AG09319 (cell line): Measurements from ENCODE around the gene GAS7.

Experiments
- DNase-seq: peaks from one replicate; pipeline ENCODE4 v3.0.0-alpha.2; 2010; ENCODE audit warnings: low read depth; ENCODE audit errors: extremely low read depth
- TF ChIP-seq, protein P1 (sequence below): IDR thresholded peaks from 2 replicates; pipeline ENCODE4 v1.5.1; 2011; ENCODE audit warnings: low read depth, mild to moderate bottlenecking, inconsistent platforms, low read length, moderate library complexity

GAS7 gene

DNA sequence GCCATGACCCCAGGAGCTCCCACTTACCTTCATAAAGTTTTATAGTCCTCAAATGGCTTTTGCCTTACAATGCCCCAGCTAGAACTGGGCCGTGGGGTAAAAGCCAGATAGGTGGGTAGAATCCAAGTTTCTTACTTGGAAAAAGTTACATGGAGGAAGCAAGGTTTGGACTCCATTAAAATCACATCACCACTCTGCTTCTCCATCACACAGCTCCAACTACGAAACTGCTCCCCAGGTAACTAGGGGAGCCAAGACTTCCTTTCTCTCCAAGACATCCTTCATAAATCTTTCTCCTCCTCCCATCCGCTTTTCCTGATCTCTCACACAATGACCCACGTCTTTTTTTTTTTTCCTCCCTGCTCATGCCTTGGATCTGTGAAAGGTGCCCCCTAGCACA lies 162.5 kb downstream of the GAS7 start:
- TF ChIP-seq, protein P1, sequence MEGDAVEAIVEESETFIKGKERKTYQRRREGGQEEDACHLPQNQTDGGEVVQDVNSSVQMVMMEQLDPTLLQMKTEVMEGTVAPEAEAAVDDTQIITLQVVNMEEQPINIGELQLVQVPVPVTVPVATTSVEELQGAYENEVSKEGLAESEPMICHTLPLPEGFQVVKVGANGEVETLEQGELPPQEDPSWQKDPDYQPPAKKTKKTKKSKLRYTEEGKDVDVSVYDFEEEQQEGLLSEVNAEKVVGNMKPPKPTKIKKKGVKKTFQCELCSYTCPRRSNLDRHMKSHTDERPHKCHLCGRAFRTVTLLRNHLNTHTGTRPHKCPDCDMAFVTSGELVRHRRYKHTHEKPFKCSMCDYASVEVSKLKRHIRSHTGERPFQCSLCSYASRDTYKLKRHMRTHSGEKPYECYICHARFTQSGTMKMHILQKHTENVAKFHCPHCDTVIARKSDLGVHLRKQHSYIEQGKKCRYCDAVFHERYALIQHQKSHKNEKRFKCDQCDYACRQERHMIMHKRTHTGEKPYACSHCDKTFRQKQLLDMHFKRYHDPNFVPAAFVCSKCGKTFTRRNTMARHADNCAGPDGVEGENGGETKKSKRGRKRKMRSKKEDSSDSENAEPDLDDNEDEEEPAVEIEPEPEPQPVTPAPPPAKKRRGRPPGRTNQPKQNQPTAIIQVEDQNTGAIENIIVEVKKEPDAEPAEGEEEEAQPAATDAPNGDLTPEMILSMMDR, result no peak
- DNase-seq, result no peak

DNA sequence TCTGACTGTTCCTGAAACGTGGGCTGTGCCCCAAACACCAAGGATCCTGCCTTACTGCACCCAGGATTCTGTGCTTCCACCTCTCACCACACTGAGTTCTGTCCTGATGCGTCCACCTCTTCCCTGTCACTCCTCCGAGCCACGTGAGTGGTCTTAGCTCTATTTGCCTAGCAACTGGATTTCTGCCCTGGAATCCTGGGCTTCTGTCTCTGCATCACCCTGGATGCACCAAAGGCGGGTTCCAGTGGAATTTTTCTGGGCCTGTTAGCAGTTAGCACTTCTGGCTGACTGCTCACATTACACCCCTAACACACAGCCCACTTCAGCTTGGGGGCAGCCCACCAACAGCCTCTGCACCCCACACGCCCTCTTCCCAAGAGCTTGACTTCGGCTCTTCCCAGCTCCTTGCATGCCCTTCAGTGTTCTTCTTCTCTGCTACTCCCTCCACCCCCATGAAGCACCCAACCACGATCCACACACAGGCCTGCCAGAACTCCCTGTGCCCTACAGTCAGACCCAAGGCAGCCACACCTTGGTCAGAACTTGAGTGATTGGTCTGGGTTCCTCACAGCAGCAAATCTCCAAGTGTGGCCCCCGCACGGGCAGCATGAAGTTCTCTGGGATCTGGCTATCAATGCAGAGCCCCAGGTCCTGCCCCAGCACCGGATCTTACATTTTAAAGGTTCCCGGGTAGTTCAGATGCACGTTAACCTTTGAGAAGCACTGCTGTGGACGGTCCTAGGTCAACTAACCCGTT lies 163.5 kb downstream of the GAS7 start:
- DNase-seq, result no peak
- TF ChIP-seq, protein P1, result no peak

DNA sequence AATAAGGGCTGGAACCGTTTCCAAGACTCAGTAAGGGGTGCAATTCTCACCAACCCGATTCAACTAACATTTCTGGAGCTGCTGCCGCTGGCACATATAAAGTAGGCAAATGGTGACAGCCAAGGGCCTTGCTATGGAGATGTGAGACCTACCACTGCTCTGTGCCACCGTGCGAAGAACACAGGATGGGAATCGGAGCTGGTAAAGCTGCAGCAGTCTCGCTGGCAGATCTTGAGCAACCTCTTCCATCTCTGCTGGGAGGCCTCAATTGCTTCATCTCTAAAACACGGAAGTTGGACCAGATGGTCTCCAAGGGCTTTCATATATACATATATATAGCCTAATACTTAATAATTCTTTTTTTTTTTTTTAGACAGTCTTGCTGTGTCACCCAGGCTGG lies 164.4 kb downstream of the GAS7 start:
- DNase-seq, result no peak
- TF ChIP-seq, protein P1, result no peak

DNA sequence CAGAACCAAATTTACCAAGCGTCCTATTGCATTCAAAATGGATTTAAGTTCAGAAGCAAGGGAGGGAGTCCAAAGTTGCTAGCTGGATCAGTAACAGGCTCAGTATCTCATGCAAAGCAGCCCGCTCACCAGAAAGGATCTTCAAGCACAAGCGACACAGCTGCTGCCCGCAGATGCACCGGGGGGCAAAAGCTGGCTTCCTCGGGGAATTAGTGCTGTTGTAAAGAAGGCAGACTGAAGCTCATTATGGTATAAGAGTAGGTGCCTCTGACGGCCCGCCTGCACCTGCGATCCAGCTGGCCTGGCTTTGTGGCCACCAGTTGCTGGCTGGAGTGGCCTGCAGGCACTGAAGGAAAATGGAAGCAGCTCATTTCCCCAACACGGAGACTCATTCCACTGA lies 165.0 kb downstream of the GAS7 start:
- TF ChIP-seq, protein P1, result no peak
- DNase-seq, result no peak

DNA sequence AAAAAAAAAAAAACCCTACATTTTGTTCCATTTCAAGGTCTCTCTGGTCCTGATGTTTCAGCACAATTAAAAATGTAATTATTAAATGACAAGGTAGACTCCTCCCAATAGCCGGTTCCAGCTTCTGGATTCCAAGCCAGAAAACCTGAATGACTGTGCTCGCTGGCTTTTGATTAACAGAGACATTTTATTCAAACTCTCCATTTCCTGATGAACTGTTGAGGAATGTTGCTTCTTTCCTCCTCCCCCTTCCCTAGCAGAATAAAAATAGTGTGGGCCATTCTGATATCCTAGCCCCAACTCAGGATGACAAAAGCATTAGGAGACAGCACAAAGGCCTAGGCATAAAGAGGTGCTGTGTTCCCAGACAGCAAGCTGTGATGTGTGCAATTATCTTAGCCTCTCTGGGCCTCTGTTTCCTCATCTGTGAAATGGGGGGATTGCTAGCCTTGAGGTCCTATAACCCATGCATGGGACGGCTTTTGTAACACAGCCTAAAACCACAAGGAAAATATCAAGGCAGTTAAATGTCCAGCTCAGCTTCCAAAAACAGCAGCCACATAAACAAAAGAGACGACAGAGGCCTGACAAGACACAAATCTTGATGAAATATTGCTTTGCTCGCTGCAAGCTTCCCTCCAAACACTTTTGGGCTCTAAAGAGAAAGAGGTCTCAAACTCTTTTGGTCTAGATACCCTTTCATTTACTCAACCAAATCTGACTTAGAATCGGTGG lies 166.1 kb downstream of the GAS7 start:
- TF ChIP-seq, protein P1, result no peak
- DNase-seq, result no peak

DNA sequence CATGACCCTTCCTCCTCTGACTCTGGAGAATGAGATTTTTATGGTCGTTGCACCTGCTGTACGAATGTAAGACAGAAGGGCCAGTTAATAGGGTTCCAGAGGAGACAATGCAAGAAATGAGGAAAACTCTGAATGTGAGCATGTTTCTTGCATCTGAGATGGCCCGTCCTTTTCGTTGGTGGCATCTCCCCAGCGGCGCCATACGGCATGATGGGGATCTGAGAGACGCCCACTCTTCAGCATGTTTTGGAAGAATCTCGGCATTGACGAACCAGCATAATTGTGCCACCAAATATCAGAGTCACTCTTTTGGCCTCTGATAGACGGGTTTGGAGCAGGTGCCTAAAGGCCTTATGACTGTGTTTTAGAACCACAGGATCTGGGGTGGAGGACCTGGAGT lies 166.8 kb downstream of the GAS7 start:
- TF ChIP-seq, protein P1, result no peak
- DNase-seq, result no peak

DNA sequence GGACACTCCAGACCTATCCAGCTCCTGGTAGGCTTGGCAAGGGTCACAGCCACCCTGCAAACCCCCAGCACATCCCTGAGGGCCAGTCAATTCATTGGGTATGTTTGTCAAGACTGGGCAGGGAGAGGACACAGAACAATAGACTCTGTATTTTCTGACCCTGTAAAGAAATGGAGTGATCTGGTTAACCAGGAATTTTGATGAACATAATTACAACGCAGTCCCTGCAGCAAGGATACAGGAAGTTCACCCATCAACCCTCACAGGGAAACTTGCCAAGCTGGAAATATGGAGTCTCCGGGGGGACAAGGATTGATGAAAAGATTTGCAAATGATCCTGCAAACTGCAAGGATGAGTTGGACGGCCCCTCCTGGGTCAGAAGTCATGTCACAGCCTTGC lies 167.3 kb downstream of the GAS7 start:
- TF ChIP-seq, protein P1, result no peak
- no peak for DNase-seq
